ENCODE data around the gene SH3GL1.
A peak's percentile ranks its signal among the peaks of the same experiment; 100 is the strongest.

Gene SH3GL1

GRCh38 chr19:4431808-4432674 is 31.7 kb upstream of the SH3GL1 start:
- DNase-seq (ENCODE audit: low read depth) = no peak

GRCh38 chr19:4431296-4431695 is 30.9 kb upstream of the SH3GL1 start:
- DNase-seq (ENCODE audit: low read depth) = no peak

- DNase-seq (ENCODE audit: low read depth) = no peak
These were observed 30.4 kb upstream of the SH3GL1 start for GRCh38 chr19:4430760-4431159.

- no peak for DNase-seq (ENCODE audit: low read depth)
These were observed 29.4 kb upstream of the SH3GL1 start for GRCh38 chr19:4429771-4430171.

- DNase-seq (ENCODE audit: low read depth) = no peak
These were observed 28.9 kb upstream of the SH3GL1 start for GRCh38 chr19:4429256-4429655.

GRCh38 chr19:4428326-4428975 is 28.1 kb upstream of the SH3GL1 start:
- DNase-seq (ENCODE audit: low read depth) = no peak

GRCh38 chr19:4425537-4425936 is 25.2 kb upstream of the SH3GL1 start:
- DNase-seq (ENCODE audit: low read depth) = no peak

GRCh38 chr19:4423416-4424126 is 23.2 kb upstream of the SH3GL1 start:
- no peak for DNase-seq (ENCODE audit: low read depth)

- DNase-seq (ENCODE audit: low read depth) = no peak
These were observed 15.9 kb upstream of the SH3GL1 start for GRCh38 chr19:4416268-4416667.

GRCh38 chr19:4415352-4415751 is 15.0 kb upstream of the SH3GL1 start:
- DNase-seq (ENCODE audit: low read depth) = no peak

- no peak for DNase-seq (ENCODE audit: low read depth)
These were observed 14.5 kb upstream of the SH3GL1 start for GRCh38 chr19:4414800-4415321.

GRCh38 chr19:4414144-4414799 is 13.9 kb upstream of the SH3GL1 start:
- DNase-seq (ENCODE audit: low read depth) = no peak

- DNase-seq (ENCODE audit: low read depth) = no peak
These were observed 13.2 kb upstream of the SH3GL1 start for GRCh38 chr19:4413588-4413987.

- DNase-seq (ENCODE audit: low read depth) = no peak
These were observed 9.0 kb upstream of the SH3GL1 start for GRCh38 chr19:4409123-4409933.

- no peak for DNase-seq (ENCODE audit: low read depth)
These were observed 6.3 kb upstream of the SH3GL1 start for GRCh38 chr19:4406626-4407025.

- no peak for DNase-seq (ENCODE audit: low read depth)
These were observed 5.6 kb upstream of the SH3GL1 start for GRCh38 chr19:4405977-4406376.

- no peak for DNase-seq (ENCODE audit: low read depth)
These were observed 2.8 kb upstream of the SH3GL1 start for GRCh38 chr19:4403005-4403761.

- DNase-seq (ENCODE audit: low read depth) = peak; percentile 97
These were observed 2.0 kb upstream of the SH3GL1 start, which contains the start of gene CHAF1A for GRCh38 chr19:4402171-4403004. Gene CHAF1A, plus strand, starts transcription at chr19:4402640. Its CDS starts 123 bp downstream, at chr19:4402763.

- no peak for DNase-seq (ENCODE audit: low read depth)
These were observed 1.4 kb upstream of the SH3GL1 start for GRCh38 chr19:4401769-4402170.

- no peak for DNase-seq (ENCODE audit: low read depth)
These were observed 574 bp downstream of the SH3GL1 start for GRCh38 chr19:4399812-4400134.
